WTC11 (cell line): ENCODE results near the gene PLXND1.

ENCODE experiments used
- CREB1 ChIP-seq: sonication (generic); formaldehyde crosslinking; IDR thresholded peaks from 2 replicates; pipeline ENCODE4 v1.8.0; 2023; ENCODE audit warnings: mild to moderate bottlenecking, missing genetic modification reagents
- ELF4 ChIP-seq: sonication (generic); formaldehyde crosslinking; IDR thresholded peaks from 2 replicates; pipeline ENCODE4 v1.8.1; 2022; ENCODE audit warnings: low read depth, mild to moderate bottlenecking, moderate library complexity, missing genetic modification reagents
- MAX ChIP-seq: sonication (generic); formaldehyde crosslinking; IDR thresholded peaks from 2 replicates; pipeline ENCODE4 v1.8.0; 2022; ENCODE audit warnings: mild to moderate bottlenecking, missing genetic modification reagents
- RELA ChIP-seq: sonication (generic); formaldehyde crosslinking; IDR thresholded peaks from 2 replicates; pipeline ENCODE4 v1.8.1; 2022; ENCODE audit warnings: missing genetic modification reagents, mild to moderate bottlenecking, borderline replicate concordance
- SMAD3 ChIP-seq: sonication (generic); formaldehyde crosslinking; IDR thresholded peaks from 2 replicates; pipeline ENCODE4 v1.8.0; 2022; ENCODE audit warnings: missing genetic modification reagents, mild to moderate bottlenecking, borderline replicate concordance
- TF ChIP-seq, protein P1 (sequence below): sonication (generic); formaldehyde crosslinking; IDR thresholded peaks from 2 replicates; pipeline ENCODE4 v1.8.0; 2022; ENCODE audit warnings: missing genetic modification reagents
- TF ChIP-seq, protein P2 (sequence below): fragments of 200-600 bp; IDR thresholded peaks from 2 replicates; pipeline ENCODE4 v1.8.0; 2022; ENCODE audit warnings: antibody characterized with exemption

DNA sequence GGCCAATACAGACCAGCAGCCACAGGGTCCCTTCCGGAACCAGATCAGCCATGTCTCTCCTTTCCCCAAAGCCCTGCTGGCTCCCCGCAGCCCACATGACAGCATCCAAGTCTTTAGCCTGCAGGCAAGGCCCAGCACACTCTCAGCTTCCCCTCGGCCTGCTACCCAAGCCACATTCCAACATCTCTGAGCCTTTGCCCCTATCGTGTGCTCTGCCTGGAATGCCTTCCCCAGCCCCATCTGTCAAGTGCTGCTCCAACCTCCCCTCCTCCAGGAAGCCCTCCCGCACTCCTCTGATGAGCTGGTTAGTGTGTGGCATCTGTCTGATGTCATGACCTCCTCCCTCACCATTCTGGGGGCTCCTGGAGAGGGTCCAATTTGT, 8.5 kb downstream of the PLXND1 start:
- TF ChIP-seq, protein P1, sequence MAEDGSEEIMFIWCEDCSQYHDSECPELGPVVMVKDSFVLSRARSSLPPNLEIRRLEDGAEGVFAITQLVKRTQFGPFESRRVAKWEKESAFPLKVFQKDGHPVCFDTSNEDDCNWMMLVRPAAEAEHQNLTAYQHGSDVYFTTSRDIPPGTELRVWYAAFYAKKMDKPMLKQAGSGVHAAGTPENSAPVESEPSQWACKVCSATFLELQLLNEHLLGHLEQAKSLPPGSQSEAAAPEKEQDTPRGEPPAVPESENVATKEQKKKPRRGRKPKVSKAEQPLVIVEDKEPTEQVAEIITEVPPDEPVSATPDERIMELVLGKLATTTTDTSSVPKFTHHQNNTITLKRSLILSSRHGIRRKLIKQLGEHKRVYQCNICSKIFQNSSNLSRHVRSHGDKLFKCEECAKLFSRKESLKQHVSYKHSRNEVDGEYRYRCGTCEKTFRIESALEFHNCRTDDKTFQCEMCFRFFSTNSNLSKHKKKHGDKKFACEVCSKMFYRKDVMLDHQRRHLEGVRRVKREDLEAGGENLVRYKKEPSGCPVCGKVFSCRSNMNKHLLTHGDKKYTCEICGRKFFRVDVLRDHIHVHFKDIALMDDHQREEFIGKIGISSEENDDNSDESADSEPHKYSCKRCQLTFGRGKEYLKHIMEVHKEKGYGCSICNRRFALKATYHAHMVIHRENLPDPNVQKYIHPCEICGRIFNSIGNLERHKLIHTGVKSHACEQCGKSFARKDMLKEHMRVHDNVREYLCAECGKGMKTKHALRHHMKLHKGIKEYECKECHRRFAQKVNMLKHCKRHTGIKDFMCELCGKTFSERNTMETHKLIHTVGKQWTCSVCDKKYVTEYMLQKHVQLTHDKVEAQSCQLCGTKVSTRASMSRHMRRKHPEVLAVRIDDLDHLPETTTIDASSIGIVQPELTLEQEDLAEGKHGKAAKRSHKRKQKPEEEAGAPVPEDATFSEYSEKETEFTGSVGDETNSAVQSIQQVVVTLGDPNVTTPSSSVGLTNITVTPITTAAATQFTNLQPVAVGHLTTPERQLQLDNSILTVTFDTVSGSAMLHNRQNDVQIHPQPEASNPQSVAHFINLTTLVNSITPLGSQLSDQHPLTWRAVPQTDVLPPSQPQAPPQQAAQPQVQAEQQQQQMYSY: no peak
- no peak for TF ChIP-seq RELA
- TF ChIP-seq MAX (CRISPR knock-in tag): no peak
- TF ChIP-seq CREB1 (CRISPR knock-in tag): no peak
- no peak for TF ChIP-seq ELF4 (CRISPR knock-in tag)
- TF ChIP-seq, protein P2, sequence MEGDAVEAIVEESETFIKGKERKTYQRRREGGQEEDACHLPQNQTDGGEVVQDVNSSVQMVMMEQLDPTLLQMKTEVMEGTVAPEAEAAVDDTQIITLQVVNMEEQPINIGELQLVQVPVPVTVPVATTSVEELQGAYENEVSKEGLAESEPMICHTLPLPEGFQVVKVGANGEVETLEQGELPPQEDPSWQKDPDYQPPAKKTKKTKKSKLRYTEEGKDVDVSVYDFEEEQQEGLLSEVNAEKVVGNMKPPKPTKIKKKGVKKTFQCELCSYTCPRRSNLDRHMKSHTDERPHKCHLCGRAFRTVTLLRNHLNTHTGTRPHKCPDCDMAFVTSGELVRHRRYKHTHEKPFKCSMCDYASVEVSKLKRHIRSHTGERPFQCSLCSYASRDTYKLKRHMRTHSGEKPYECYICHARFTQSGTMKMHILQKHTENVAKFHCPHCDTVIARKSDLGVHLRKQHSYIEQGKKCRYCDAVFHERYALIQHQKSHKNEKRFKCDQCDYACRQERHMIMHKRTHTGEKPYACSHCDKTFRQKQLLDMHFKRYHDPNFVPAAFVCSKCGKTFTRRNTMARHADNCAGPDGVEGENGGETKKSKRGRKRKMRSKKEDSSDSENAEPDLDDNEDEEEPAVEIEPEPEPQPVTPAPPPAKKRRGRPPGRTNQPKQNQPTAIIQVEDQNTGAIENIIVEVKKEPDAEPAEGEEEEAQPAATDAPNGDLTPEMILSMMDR: no peak
- TF ChIP-seq SMAD3 (CRISPR knock-in tag): no peak
